ENCODE results near the gene THOC2.
"Not testable (repeated sequence)": the region's sequence is repeated elsewhere in the genome, so short reads cannot be mapped to it uniquely, and the experiment has no call there.

The THOC2 gene

GRCh38 chrX:123673813-123674212 lies 59.0 kb downstream of the THOC2 start:
- no peaks in the 10 kb centered on the region for H3F3A ChIP-seq (ENCODE audit: low read depth)
- H3K79me2 ChIP-seq (ENCODE audit: insufficient read depth, low read length): no peaks in the 10 kb centered on the region
- no peaks in the 10 kb centered on the region for H4K20me1 ChIP-seq (ENCODE audit: insufficient read depth, low read length, poor library complexity, severe bottlenecking)
- no peaks in the 10 kb centered on the region for H3K9me2 ChIP-seq (replicated peaks; ENCODE audit: low read depth, low read length)
- no peak for TF ChIP-seq CTCF (conservative IDR thresholded peaks at IDR 0.05; ENCODE audit: low read length)
- no peak for TF ChIP-seq EZH2phosphoT487 (IDR thresholded peaks at IDR 0.05; ENCODE audit: borderline replicate concordance)
- peaks cover 36% of the 10 kb centered on the region; the same call in 1 of the 2 replicates for H3K36me3 ChIP-seq (ENCODE audit: insufficient read depth, low read length)
- H3K4me2 ChIP-seq (ENCODE audit: low read depth, low read length, poor library complexity, severe bottlenecking): no peak overlapping the region
- H2AFZ ChIP-seq (ENCODE audit: low read length): no peak overlapping the region
- no peaks in the 10 kb centered on the region for H3K4me1 ChIP-seq (ENCODE audit: insufficient read depth, low read length, poor library complexity, severe bottlenecking)
- no peak overlapping the region for H3K9ac ChIP-seq (ENCODE audit: low read depth, low read length, poor library complexity, severe bottlenecking)
- H3K27me3 ChIP-seq (ENCODE audit: insufficient read depth, low read length, poor library complexity, severe bottlenecking): no peaks in the 10 kb centered on the region
- H3K4me3 ChIP-seq (ENCODE audit: low read length, poor library complexity, severe bottlenecking): no peak overlapping the region
- no peaks in the 10 kb centered on the region for H3K9me3 ChIP-seq (ENCODE audit: insufficient read depth, low read depth, low read length)

GRCh38 chrX:123665197-123665596 lies 67.7 kb downstream of the THOC2 start:
- TF ChIP-seq EZH2phosphoT487 (IDR thresholded peaks at IDR 0.05; ENCODE audit: borderline replicate concordance): no peak
- no peak for TF ChIP-seq CTCF (conservative IDR thresholded peaks at IDR 0.05; ENCODE audit: low read length)
- H2AFZ ChIP-seq (ENCODE audit: low read length): no peak overlapping the region
- no peaks in the 10 kb centered on the region for H3K79me2 ChIP-seq (ENCODE audit: insufficient read depth, low read length)
- H3K9me3 ChIP-seq (ENCODE audit: insufficient read depth, low read depth, low read length): no peaks in the 10 kb centered on the region
- no peak overlapping the region for H3K4me2 ChIP-seq (ENCODE audit: low read depth, low read length, poor library complexity, severe bottlenecking)
- no peaks in the 10 kb centered on the region for H4K20me1 ChIP-seq (ENCODE audit: insufficient read depth, low read length, poor library complexity, severe bottlenecking)
- H3K9ac ChIP-seq (ENCODE audit: low read depth, low read length, poor library complexity, severe bottlenecking): no peak overlapping the region
- H3K36me3 ChIP-seq (ENCODE audit: insufficient read depth, low read length): peaks cover 60% of the 10 kb centered on the region; the same call in 1 of the 2 replicates
- no peaks in the 10 kb centered on the region for H3K4me1 ChIP-seq (ENCODE audit: insufficient read depth, low read length, poor library complexity, severe bottlenecking)
- no peaks in the 10 kb centered on the region for H3F3A ChIP-seq (ENCODE audit: low read depth)
- H3K9me2 ChIP-seq (replicated peaks; ENCODE audit: low read depth, low read length): no peaks in the 10 kb centered on the region
- H3K27me3 ChIP-seq (ENCODE audit: insufficient read depth, low read length, poor library complexity, severe bottlenecking): no peaks in the 10 kb centered on the region
- H3K4me3 ChIP-seq (ENCODE audit: low read length, poor library complexity, severe bottlenecking): no peak overlapping the region

DNA sequence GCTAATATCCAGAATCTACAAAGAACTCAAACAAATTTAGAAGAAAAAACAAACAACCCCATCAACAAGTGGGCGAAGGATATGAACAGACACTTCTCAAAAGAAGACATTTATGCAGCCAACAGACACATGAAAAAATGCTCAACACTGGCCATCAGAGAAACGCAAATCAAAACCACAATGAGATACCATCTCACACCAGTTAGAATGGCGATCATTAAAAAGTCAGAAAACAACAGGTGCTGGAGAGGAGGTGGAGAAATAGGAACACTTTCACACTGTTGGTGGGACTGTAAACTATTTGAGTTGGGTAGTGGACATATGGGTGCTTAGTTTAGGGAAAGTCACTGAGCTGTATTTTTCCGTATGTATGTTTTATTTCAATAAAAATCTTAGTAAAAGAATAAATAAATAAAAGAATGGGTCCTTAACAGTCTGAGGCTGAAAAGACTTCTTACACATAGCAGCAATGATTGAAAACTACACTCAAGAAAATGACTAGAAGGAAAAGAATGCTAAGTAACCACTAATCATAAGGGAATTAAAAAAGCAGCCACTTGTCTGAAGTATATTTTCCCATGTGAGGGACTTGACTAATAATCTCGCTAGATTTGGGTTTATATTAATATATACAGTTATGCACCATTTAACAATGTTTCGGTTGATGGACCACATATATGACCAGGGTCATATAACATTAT lies 68.2 kb downstream of the THOC2 start:
- not testable (repeated sequence) for H3K4me3 ChIP-seq (ENCODE audit: low read length, poor library complexity, severe bottlenecking); H3K9me2 ChIP-seq (replicated peaks; ENCODE audit: low read depth, low read length); H3K9ac ChIP-seq (ENCODE audit: low read depth, low read length, poor library complexity, severe bottlenecking); H3K4me1 ChIP-seq (ENCODE audit: insufficient read depth, low read length, poor library complexity, severe bottlenecking); H3K79me2 ChIP-seq (ENCODE audit: insufficient read depth, low read length); H4K20me1 ChIP-seq (ENCODE audit: insufficient read depth, low read length, poor library complexity, severe bottlenecking); H3K27me3 ChIP-seq (ENCODE audit: insufficient read depth, low read length, poor library complexity, severe bottlenecking); H2AFZ ChIP-seq (ENCODE audit: low read length); H3F3A ChIP-seq (ENCODE audit: low read depth); H3K4me2 ChIP-seq (ENCODE audit: low read depth, low read length, poor library complexity, severe bottlenecking); H3K9me3 ChIP-seq (ENCODE audit: insufficient read depth, low read depth, low read length)
- peaks cover 65% of the 10 kb centered on the region; the same call in 1 of the 2 replicates for H3K36me3 ChIP-seq (ENCODE audit: insufficient read depth, low read length)

GRCh38 chrX:123663720-123664119 lies 69.1 kb downstream of the THOC2 start:
- not testable (repeated sequence) for H3K4me1 ChIP-seq (ENCODE audit: insufficient read depth, low read length, poor library complexity, severe bottlenecking); H3K9me2 ChIP-seq (replicated peaks; ENCODE audit: low read depth, low read length); H2AFZ ChIP-seq (ENCODE audit: low read length); H3K9me3 ChIP-seq (ENCODE audit: insufficient read depth, low read depth, low read length); H4K20me1 ChIP-seq (ENCODE audit: insufficient read depth, low read length, poor library complexity, severe bottlenecking); H3K27me3 ChIP-seq (ENCODE audit: insufficient read depth, low read length, poor library complexity, severe bottlenecking); H3K4me2 ChIP-seq (ENCODE audit: low read depth, low read length, poor library complexity, severe bottlenecking); H3K9ac ChIP-seq (ENCODE audit: low read depth, low read length, poor library complexity, severe bottlenecking); H3K79me2 ChIP-seq (ENCODE audit: insufficient read depth, low read length); H3K4me3 ChIP-seq (ENCODE audit: low read length, poor library complexity, severe bottlenecking); H3F3A ChIP-seq (ENCODE audit: low read depth)
- H3K36me3 ChIP-seq (ENCODE audit: insufficient read depth, low read length): peaks cover 63% of the 10 kb centered on the region; the same call in 1 of the 2 replicates

GRCh38 chrX:123656507-123656906 lies 76.3 kb downstream of the THOC2 start:
- not testable (repeated sequence) for H2AFZ ChIP-seq (ENCODE audit: low read length); H3K4me1 ChIP-seq (ENCODE audit: insufficient read depth, low read length, poor library complexity, severe bottlenecking); H3K4me3 ChIP-seq (ENCODE audit: low read length, poor library complexity, severe bottlenecking)

DNA sequence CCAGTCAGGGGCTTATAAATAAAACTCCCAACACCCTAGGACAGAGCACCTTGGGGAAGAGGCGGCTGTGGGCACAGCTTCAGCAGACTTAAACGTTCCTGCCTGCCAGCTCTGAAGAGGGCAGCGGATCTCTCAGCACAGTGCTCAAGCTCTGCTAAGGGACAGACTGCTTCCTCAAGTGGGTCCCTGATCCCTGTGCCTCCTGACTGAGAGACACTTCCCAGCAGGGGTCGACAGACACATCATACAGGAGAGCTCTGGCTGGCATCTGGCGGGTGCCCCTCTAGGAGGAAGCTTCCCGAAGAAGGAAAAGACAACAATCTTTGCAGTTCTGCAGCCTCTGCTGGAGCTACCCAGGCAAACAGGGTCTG lies 84.1 kb downstream of the THOC2 start:
- H3K36me3 ChIP-seq (ENCODE audit: insufficient read depth, low read length); H4K20me1 ChIP-seq (ENCODE audit: insufficient read depth, low read length, poor library complexity, severe bottlenecking); H3K4me2 ChIP-seq (ENCODE audit: low read depth, low read length, poor library complexity, severe bottlenecking); H3K9ac ChIP-seq (ENCODE audit: low read depth, low read length, poor library complexity, severe bottlenecking); H3K27me3 ChIP-seq (ENCODE audit: insufficient read depth, low read length, poor library complexity, severe bottlenecking); H2AFZ ChIP-seq (ENCODE audit: low read length); H3F3A ChIP-seq (ENCODE audit: low read depth); H3K4me3 ChIP-seq (ENCODE audit: low read length, poor library complexity, severe bottlenecking); H3K4me1 ChIP-seq (ENCODE audit: insufficient read depth, low read length, poor library complexity, severe bottlenecking); H3K9me2 ChIP-seq (replicated peaks; ENCODE audit: low read depth, low read length); H3K9me3 ChIP-seq (ENCODE audit: insufficient read depth, low read depth, low read length): not testable (repeated sequence)
- 0 out of 2 replicates have a peak, but pooled peaks cover 12% of the 10 kb centered on the region for H3K79me2 ChIP-seq (ENCODE audit: insufficient read depth, low read length)

More at GRCh38 chrX:123656507-123656906, 76.3 kb downstream of the THOC2 start:
- not testable (repeated sequence) for H3K27me3 ChIP-seq (ENCODE audit: insufficient read depth, low read length, poor library complexity, severe bottlenecking); H3K9me3 ChIP-seq (ENCODE audit: insufficient read depth, low read depth, low read length); H3K4me2 ChIP-seq (ENCODE audit: low read depth, low read length, poor library complexity, severe bottlenecking); H3K9ac ChIP-seq (ENCODE audit: low read depth, low read length, poor library complexity, severe bottlenecking); H3K79me2 ChIP-seq (ENCODE audit: insufficient read depth, low read length); H3K9me2 ChIP-seq (replicated peaks; ENCODE audit: low read depth, low read length); H4K20me1 ChIP-seq (ENCODE audit: insufficient read depth, low read length, poor library complexity, severe bottlenecking); H3F3A ChIP-seq (ENCODE audit: low read depth)
- peaks cover 17% of the 10 kb centered on the region; the same call in 1 of the 2 replicates for H3K36me3 ChIP-seq (ENCODE audit: insufficient read depth, low read length)

Data from Loucy (cell line).